Occipital lobe (tissue), 2 donors: Measurements from ENCODE around the gene PDZD8. TPM values are rescaled to one million over a fixed set of nuclear protein-coding genes. Genes with fewer than 3 reads are reported as not detected.
"Not testable (repeated sequence)": the region's sequence is repeated elsewhere in the genome, so short reads cannot be mapped to it uniquely, and the experiment has no call there.

Experiments used
- DNase-seq: peaks from one replicate; lab custom pipeline; 2025; lab: John Stamatoyannopoulos, UW
- total RNA-seq: library from RNA; depleted of rRNA; stranded (reverse); fragments of >200 nt; gene quantifications from one replicate; pipeline ENCODE4 v1.2.3, GENCODE V29; 2014

The PDZD8 gene
- total RNA-seq, 1 donor from 2014 or later, result 28.1 TPM

DNA sequence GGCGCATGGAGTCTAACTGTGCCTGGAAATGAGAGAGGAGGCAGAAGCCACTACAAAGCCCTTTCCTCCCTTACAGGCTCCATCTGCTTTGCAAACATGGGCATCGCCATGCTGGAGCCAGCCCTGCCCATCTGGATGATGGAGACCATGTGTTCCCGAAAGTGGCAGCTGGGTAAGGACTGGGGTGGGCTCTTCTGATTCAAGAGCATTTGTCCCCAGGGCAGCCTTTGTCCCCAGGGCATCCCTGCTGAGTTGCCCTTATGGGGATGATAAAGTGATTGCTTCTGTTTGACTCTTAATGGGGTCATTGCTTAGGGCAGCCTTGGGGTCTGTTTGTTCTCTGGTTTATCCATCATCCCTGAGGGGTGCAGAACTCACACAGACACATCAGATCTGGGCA is 117.5 kb downstream of the PDZD8 start:
- no peak for DNase-seq

DNA sequence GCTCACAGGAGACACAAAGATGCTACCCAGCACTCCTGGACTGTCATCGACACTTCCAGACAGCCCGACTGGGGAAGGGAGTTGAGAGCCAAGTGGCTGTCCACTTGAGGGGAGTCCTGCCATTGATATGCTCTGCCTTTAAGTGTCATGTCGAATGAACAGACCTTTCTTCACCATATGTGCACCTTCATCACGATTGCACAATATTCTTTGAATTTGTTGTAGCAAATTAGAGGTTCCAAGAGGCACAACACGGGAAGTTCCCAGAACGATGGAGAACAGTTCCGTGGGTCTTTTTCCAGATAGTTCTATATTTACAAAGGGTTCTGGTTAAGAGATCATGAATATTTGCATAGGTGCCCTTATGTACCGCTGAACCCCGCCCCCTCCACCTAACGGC is 118.3 kb downstream of the PDZD8 start:
- no peak for DNase-seq

GRCh38 chr10:117255835-117256460 is 119.3 kb downstream of the PDZD8 start:
- DNase-seq, result no peak

DNA sequence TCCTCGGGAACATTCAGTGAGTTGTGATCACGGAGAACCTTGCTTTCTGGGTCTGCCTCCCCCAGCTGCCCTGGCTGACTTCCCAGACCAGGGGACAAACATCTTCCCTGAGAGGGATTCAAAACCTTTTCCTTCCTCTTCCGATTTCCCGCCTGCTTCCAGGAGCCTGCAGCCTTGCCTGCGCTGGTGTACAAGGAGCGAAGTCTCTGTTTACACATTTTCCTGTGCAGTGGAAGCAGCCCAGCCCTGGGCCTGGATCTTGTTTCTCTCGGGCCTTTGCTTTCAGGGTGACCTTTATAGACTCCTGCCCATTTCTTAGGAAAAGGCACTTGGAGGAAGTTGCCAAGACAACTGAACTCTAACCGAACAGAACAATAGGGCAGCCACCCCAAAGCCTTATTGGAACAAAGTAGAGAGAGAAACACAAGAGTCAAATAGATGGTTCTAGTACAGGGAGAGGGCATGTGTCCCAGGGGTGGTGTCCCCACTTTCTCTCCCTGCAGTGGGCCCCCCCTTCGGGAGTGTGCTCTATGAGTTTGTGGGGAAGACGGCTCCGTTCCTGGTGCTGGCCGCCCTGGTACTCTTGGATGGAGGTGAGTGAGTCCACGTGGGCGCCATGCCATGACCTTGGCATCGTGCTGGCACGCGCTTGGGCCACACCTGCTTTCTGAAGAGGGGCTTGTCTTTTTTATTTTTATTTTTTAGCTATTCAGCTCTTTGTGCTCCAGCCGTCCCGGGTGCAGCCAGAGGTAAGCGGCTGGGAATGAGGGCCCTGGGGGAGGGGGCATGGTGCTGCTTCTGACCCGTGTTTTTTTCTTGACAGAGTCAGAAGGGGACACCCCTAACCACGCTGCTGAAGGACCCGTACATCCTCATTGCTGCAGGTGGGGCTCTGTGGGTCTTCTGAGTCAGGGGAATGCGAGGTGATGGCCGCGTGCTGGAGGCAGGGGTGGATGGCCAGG is 120.2 kb downstream of the PDZD8 start:
- no peak for DNase-seq

DNA sequence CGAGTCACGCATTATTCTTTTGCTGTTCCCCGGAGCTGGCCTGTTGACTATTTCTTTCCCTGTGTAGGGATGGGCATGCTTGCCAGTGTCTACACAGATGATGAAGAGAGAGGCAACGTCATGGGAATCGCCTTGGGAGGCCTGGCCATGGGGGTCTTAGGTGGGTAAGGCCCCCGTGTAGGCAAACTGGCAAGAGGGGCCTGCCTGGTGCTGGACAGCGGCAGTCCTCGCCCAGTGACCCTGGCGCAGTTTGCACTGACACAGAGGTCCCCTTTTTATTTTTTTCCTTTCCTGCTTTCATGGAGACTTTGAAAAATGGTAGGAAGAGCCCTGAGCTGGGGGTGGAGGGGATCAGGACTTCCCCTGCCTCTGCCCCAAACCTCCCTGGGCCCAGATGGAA is 120.9 kb downstream of the PDZD8 start:
- DNase-seq, result no peak

DNA sequence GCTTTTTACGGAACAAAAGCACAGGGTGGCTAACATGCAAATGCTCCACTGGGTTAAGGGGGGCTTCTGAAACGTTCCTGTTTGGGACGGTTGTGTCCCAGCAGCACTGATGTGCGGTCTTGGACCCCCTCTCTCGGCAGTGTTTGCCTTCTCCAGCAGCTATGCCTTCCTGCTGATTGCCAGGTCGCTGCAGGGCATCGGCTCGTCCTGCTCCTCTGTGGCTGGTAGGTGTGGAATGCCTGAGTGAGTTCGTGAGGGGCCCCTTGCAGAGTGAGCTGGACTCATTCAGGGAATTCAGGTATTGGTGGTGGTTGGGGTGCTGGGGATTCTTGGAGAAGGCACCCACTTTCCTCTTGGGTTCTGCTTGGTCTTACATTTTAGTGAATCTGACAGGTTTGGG is 121.3 kb downstream of the PDZD8 start:
- no peak for DNase-seq

DNA sequence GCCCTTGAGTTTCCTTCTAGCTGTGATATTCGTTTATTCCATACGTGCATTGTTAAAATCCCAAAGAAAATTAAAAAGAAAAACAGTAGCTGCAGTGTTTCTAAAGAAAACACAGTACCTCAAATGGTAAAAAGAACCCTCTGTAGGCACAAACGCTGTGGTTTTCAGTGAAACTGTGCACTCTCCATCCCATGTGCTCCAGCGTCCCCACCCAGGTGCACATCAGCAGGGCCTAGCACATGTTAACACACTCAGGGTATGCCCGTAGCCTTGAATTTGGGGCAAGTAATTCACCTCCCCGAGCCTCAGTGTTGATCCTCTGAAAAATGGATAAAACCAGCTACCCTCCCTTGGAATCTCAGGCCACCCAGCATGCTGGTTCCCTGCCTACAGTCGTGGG is 124.8 kb downstream of the PDZD8 start:
- no peak for DNase-seq

- no peak for DNase-seq
Observed at GRCh38 chr10:117249493-117250093, 125.6 kb downstream of the PDZD8 start.

GRCh38 chr10:117248750-117249465 is 126.3 kb downstream of the PDZD8 start:
- no peak for DNase-seq

DNA sequence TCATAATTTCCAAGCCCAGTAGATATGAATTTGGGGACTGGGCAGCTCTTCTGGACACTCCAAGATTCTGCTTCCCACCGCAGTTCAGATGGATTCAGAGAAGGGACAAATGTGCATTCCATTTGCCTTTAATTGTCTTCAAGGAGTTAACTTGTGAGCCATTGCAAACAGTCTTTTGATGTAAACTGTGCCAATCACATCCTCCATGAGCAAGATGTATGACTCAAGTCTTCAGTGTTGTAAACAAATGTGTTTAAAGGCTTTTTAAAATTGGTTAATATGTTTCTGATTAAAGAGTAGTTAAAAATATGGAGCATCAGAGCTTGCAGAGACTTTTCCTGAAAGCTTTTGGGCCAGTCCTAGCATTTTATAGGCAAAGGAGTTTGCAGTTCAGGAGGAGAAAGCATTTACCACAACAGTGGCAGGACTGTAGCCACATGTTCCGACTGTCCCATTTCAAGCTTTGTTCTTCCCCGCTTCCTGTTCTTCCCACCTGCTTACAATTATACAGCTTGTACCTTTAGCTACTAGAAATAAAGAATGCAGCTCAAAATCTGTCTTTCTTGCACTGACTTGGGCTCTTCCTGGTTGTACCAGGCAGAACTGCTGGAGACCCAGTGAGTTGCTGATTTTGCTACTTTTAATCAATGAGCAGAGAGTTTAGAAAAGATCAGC is 128.1 kb downstream of the PDZD8 start:
- DNase-seq, result no peak

GRCh38 chr10:117242463-117242832 is 132.8 kb downstream of the PDZD8 start:
- no peak for DNase-seq

GRCh38 chr10:117241541-117242462 is 133.4 kb downstream of the PDZD8 start:
- no peak for DNase-seq

GRCh38 chr10:117240621-117241529 is 134.4 kb downstream of the PDZD8 start, which contains the start of gene SLC18A2:
Gene SLC18A2, plus strand, starts transcription at chr10:117241114. Its CDS starts 580 bp downstream, at chr10:117241694.
- DNase-seq, result no peak

GRCh38 chr10:117239721-117240620 is 135.3 kb downstream of the PDZD8 start:
- DNase-seq, result no peak

DNA sequence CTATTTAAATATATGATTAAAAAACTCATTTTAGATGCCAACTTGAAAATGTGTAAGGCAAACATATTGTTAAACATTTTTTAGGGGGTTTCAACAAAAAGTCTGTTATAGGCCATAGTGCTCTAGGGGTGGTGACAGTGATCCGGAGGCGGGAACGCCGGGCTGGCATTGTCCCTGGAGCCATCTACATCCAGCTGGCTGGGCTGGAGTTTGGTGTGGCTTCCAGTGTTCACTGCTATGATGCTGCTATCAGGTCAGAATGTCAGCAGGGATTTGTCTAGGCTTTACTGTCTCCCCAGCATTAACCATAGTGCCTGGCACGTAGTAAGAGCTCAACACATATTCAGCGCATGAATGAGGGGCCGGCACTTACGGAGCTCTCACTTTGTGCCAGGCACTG is 136.2 kb downstream of the PDZD8 start:
- no peak for DNase-seq

GRCh38 chr10:117237401-117237991 is 137.7 kb downstream of the PDZD8 start:
- DNase-seq, result no peak

DNA sequence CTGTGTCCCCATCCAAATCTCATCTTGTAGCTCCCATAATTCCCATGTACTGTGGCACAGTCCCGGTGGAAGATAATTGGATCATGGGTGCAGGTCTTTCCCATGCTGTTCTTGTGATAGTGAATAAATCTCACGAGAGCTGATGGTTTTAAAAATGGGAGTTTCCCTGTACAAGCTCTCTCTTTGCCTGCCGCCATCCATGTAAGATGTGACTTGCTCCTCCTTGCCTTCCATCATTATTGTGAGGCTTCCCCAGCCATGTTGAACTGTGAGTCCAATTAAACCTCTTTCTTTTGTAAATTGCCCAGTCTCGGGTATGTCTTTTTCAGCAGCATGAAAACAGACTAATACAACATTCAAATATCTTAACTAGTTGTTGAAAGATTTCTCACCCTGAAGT is 145.1 kb downstream of the PDZD8 start:
- DNase-seq, result not testable (repeated sequence)
